Medulla oblongata (tissue), 1 donor: ENCODE data around the gene SYNGR1.
"Not testable (repeated sequence)": the region's sequence is repeated elsewhere in the genome, so short reads cannot be mapped to it uniquely, and the experiment has no call there.

ENCODE experiments used
- DNase-seq: peaks from one replicate; pipeline ENCODE4 v3.0.0-alpha.2; 2015; ENCODE audit errors: extremely low spot score

SYNGR1 gene

GRCh38 chr22:39408173-39408572, 58.4 kb downstream of the SYNGR1 start:
- DNase-seq = no peak

GRCh38 chr22:39408807-39409206, 59.0 kb downstream of the SYNGR1 start:
- no peak for DNase-seq

- DNase-seq = peak; percentile 51
These were observed 59.8 kb downstream of the SYNGR1 start for GRCh38 chr22:39409516-39410029.

- DNase-seq = no peak
These were observed 60.5 kb downstream of the SYNGR1 start for GRCh38 chr22:39410264-39410663.

GRCh38 chr22:39411828-39412365, 62.1 kb downstream of the SYNGR1 start:
- not testable (repeated sequence) for DNase-seq

GRCh38 chr22:39413204-39413603, 63.4 kb downstream of the SYNGR1 start:
- not testable (repeated sequence) for DNase-seq

- DNase-seq = no peak
These were observed 64.6 kb downstream of the SYNGR1 start for GRCh38 chr22:39414377-39414776.

GRCh38 chr22:39414886-39415285, 65.1 kb downstream of the SYNGR1 start:
- DNase-seq = peak; percentile 55

- DNase-seq = no peak
These were observed 65.7 kb downstream of the SYNGR1 start for GRCh38 chr22:39415506-39415905.

- DNase-seq = no peak
These were observed 66.5 kb downstream of the SYNGR1 start for GRCh38 chr22:39416319-39416718.

GRCh38 chr22:39417641-39418040, 67.8 kb downstream of the SYNGR1 start:
- DNase-seq = no peak

- DNase-seq = no peak
These were observed 68.9 kb downstream of the SYNGR1 start for GRCh38 chr22:39418696-39419095.

GRCh38 chr22:39419096-39419495, 69.3 kb downstream of the SYNGR1 start:
- no peak for DNase-seq

- no peak for DNase-seq
These were observed 70.1 kb downstream of the SYNGR1 start for GRCh38 chr22:39419911-39420310.

GRCh38 chr22:39421691-39422090, 71.9 kb downstream of the SYNGR1 start:
- no peak for DNase-seq

GRCh38 chr22:39422101-39422500, 72.3 kb downstream of the SYNGR1 start:
- DNase-seq = no peak

- no peak for DNase-seq
These were observed 72.9 kb downstream of the SYNGR1 start for GRCh38 chr22:39422721-39423120.

GRCh38 chr22:39423976-39424375, 74.2 kb downstream of the SYNGR1 start:
- DNase-seq = no peak

GRCh38 chr22:39426380-39427043, 76.7 kb downstream of the SYNGR1 start:
- DNase-seq = no peak

- no peak for DNase-seq
These were observed 78.2 kb downstream of the SYNGR1 start for GRCh38 chr22:39427751-39428596.

- DNase-seq = no peak
These were observed 78.8 kb downstream of the SYNGR1 start for GRCh38 chr22:39428597-39429071.

- no peak for DNase-seq
These were observed 79.4 kb downstream of the SYNGR1 start for GRCh38 chr22:39429186-39429585.
